Measurements from ENCODE around the gene ABHD2. TPM values are rescaled to one million over a fixed set of nuclear protein-coding genes. Genes with fewer than 3 reads are reported as not detected.
A peak's percentile ranks its signal among the peaks of the same experiment; 100 is the strongest.

Gene ABHD2
- polyA plus RNA-seq, 2 donors: 3.8 to 6.0 TPM

- peaks cover 0 to 3% of the 10 kb centered on the region in 2 donors for H3K4me1 ChIP-seq (ENCODE audit: control insufficient read depth in 2 of 2, insufficient read depth in 2 of 2, low read length in 1 of 2)
- no peak overlapping the region for H3K4me3 ChIP-seq (ENCODE audit: low read depth in 1 of 2, low read length in 2 of 2)
- no peaks in the 10 kb centered on the region for H3K27me3 ChIP-seq (ENCODE audit: control insufficient read depth in 1 of 2, insufficient read depth in 2 of 2, low read length in 2 of 2)
- peaks cover 13 to 35% of the 10 kb centered on the region in 2 donors for H3K36me3 ChIP-seq (ENCODE audit: control insufficient read depth in 2 of 2, insufficient read depth in 2 of 2, low read length in 1 of 2)
- H3K27ac ChIP-seq (ENCODE audit: low read depth in 2 of 2, low read length in 1 of 2): no peak overlapping the region
- no peaks in the 10 kb centered on the region for H3K9me3 ChIP-seq (ENCODE audit: control insufficient read depth in 2 of 2, insufficient read depth in 1 of 2, low read depth in 1 of 2, low read length in 1 of 2)
- WGBS, 2 donors: 62 to 67% methylated on average over 2 of the region's 2 CpGs
Observed at GRCh38 chr15:89192136-89192535, 103.9 kb downstream of the ABHD2 start.

GRCh38 chr15:89192766-89193165 is 104.5 kb downstream of the ABHD2 start:
- Histone ChIP-seq H3K4me3 (ENCODE audit: low read depth in 1 of 2, low read length in 2 of 2) (no peak overlapping the region), H3K4me1 (ENCODE audit: control insufficient read depth in 2 of 2, insufficient read depth in 2 of 2, low read length in 1 of 2) (peaks cover 3 to 4% of the 10 kb centered on the region in 2 donors), H3K9me3 (ENCODE audit: control insufficient read depth in 2 of 2, insufficient read depth in 1 of 2, low read depth in 1 of 2, low read length in 1 of 2) (no peaks in the 10 kb centered on the region), H3K27ac (ENCODE audit: low read depth in 2 of 2, low read length in 1 of 2) (no peak overlapping the region), H3K27me3 (ENCODE audit: control insufficient read depth in 1 of 2, insufficient read depth in 2 of 2, low read length in 2 of 2) (no peaks in the 10 kb centered on the region), H3K36me3 (ENCODE audit: control insufficient read depth in 2 of 2, insufficient read depth in 2 of 2, low read length in 1 of 2) (peaks cover 13 to 35% of the 10 kb centered on the region in 2 donors)
- WGBS, 2 donors: 85 to 89% methylated on average over 3 of the region's 3 CpGs

GRCh38 chr15:89194608-89195007 is 106.4 kb downstream of the ABHD2 start:
- Histone ChIP-seq H3K4me3 (ENCODE audit: low read depth in 1 of 2, low read length in 2 of 2) (no peak overlapping the region), H3K27me3 (ENCODE audit: control insufficient read depth in 1 of 2, insufficient read depth in 2 of 2, low read length in 2 of 2) (no peaks in the 10 kb centered on the region), H3K4me1 (ENCODE audit: control insufficient read depth in 2 of 2, insufficient read depth in 2 of 2, low read length in 1 of 2) (peaks cover 3 to 4% of the 10 kb centered on the region in 2 donors), H3K9me3 (ENCODE audit: control insufficient read depth in 2 of 2, insufficient read depth in 1 of 2, low read depth in 1 of 2, low read length in 1 of 2) (no peaks in the 10 kb centered on the region), H3K27ac (ENCODE audit: low read depth in 2 of 2, low read length in 1 of 2) (no peak overlapping the region), H3K36me3 (ENCODE audit: control insufficient read depth in 2 of 2, insufficient read depth in 2 of 2, low read length in 1 of 2) (peaks cover 6 to 32% of the 10 kb centered on the region in 2 donors)
- WGBS, 2 donors: 89 to 93% methylated on average over 4 of the region's 4 CpGs

GRCh38 chr15:89195836-89196235 is 107.6 kb downstream of the ABHD2 start:
- no peaks in the 10 kb centered on the region for H3K27me3 ChIP-seq (ENCODE audit: control insufficient read depth in 1 of 2, insufficient read depth in 2 of 2, low read length in 2 of 2)
- peaks cover 3 to 4% of the 10 kb centered on the region in 2 donors for H3K4me1 ChIP-seq (ENCODE audit: control insufficient read depth in 2 of 2, insufficient read depth in 2 of 2, low read length in 1 of 2)
- H3K36me3 ChIP-seq (ENCODE audit: control insufficient read depth in 2 of 2, insufficient read depth in 2 of 2, low read length in 1 of 2): peaks cover 6 to 26% of the 10 kb centered on the region in 2 donors
- no peaks in the 10 kb centered on the region for H3K9me3 ChIP-seq (ENCODE audit: control insufficient read depth in 2 of 2, insufficient read depth in 1 of 2, low read depth in 1 of 2, low read length in 1 of 2)
- H3K4me3 ChIP-seq (ENCODE audit: low read depth in 1 of 2, low read length in 2 of 2): no peak overlapping the region
- 75 to 76% methylated on average over 8 of the region's 8 CpGs for WGBS, 2 donors
- no peak overlapping the region for H3K27ac ChIP-seq (ENCODE audit: low read depth in 2 of 2, low read length in 1 of 2)

- Histone ChIP-seq H3K9me3 (ENCODE audit: control insufficient read depth in 2 of 2, insufficient read depth in 1 of 2, low read depth in 1 of 2, low read length in 1 of 2) (no peaks in the 10 kb centered on the region), H3K27ac (ENCODE audit: low read depth in 2 of 2, low read length in 1 of 2) (no peak overlapping the region), H3K4me3 (ENCODE audit: low read depth in 1 of 2, low read length in 2 of 2) (no peak overlapping the region), H3K4me1 (ENCODE audit: control insufficient read depth in 2 of 2, insufficient read depth in 2 of 2, low read length in 1 of 2) (peaks cover 3 to 4% of the 10 kb centered on the region in 2 donors), H3K36me3 (ENCODE audit: control insufficient read depth in 2 of 2, insufficient read depth in 2 of 2, low read length in 1 of 2) (peaks cover 3 to 22% of the 10 kb centered on the region in 2 donors), H3K27me3 (ENCODE audit: control insufficient read depth in 1 of 2, insufficient read depth in 2 of 2, low read length in 2 of 2) (no peaks in the 10 kb centered on the region)
- 81 to 82% methylated on average over 6 of the region's 6 CpGs for WGBS, 2 donors
Observed at GRCh38 chr15:89196241-89196640, 108.0 kb downstream of the ABHD2 start.

GRCh38 chr15:89196994-89197393 is 108.7 kb downstream of the ABHD2 start:
- Histone ChIP-seq H3K27ac (ENCODE audit: low read depth in 2 of 2, low read length in 1 of 2) (peak overlapping the region in 1 of 2 donors; percentile 54), H3K4me3 (ENCODE audit: low read depth in 1 of 2, low read length in 2 of 2) (no peak overlapping the region), H3K9me3 (ENCODE audit: control insufficient read depth in 2 of 2, insufficient read depth in 1 of 2, low read depth in 1 of 2, low read length in 1 of 2) (no peaks in the 10 kb centered on the region), H3K4me1 (ENCODE audit: control insufficient read depth in 2 of 2, insufficient read depth in 2 of 2, low read length in 1 of 2) (peaks cover 3 to 4% of the 10 kb centered on the region in 2 donors), H3K27me3 (ENCODE audit: control insufficient read depth in 1 of 2, insufficient read depth in 2 of 2, low read length in 2 of 2) (no peaks in the 10 kb centered on the region), H3K36me3 (ENCODE audit: control insufficient read depth in 2 of 2, insufficient read depth in 2 of 2, low read length in 1 of 2) (peaks cover 3 to 21% of the 10 kb centered on the region in 2 donors)
- 16 to 35% methylated on average over 7 of the region's 7 CpGs for WGBS, 2 donors

GRCh38 chr15:89197503-89197971 is 109.3 kb downstream of the ABHD2 start:
- Histone ChIP-seq H3K27ac (ENCODE audit: low read depth in 2 of 2, low read length in 1 of 2) (peak overlapping the region; percentile 67 to 69), H3K36me3 (ENCODE audit: control insufficient read depth in 2 of 2, insufficient read depth in 2 of 2, low read length in 1 of 2) (peaks cover 3 to 18% of the 10 kb centered on the region in 2 donors), H3K9me3 (ENCODE audit: control insufficient read depth in 2 of 2, insufficient read depth in 1 of 2, low read depth in 1 of 2, low read length in 1 of 2) (no peaks in the 10 kb centered on the region), H3K4me1 (ENCODE audit: control insufficient read depth in 2 of 2, insufficient read depth in 2 of 2, low read length in 1 of 2) (peaks cover 3 to 4% of the 10 kb centered on the region in 2 donors), H3K27me3 (ENCODE audit: control insufficient read depth in 1 of 2, insufficient read depth in 2 of 2, low read length in 2 of 2) (no peaks in the 10 kb centered on the region), H3K4me3 (ENCODE audit: low read depth in 1 of 2, low read length in 2 of 2) (no peak overlapping the region)
- 28 to 37% methylated on average over 4 of the region's 4 CpGs for WGBS, 2 donors

- 73 to 78% methylated on average over 2 of the region's 2 CpGs for WGBS, 2 donors
- no peak overlapping the region for H3K27ac ChIP-seq (ENCODE audit: low read depth in 2 of 2, low read length in 1 of 2)
- no peaks in the 10 kb centered on the region for H3K27me3 ChIP-seq (ENCODE audit: control insufficient read depth in 1 of 2, insufficient read depth in 2 of 2, low read length in 2 of 2)
- H3K9me3 ChIP-seq (ENCODE audit: control insufficient read depth in 2 of 2, insufficient read depth in 1 of 2, low read depth in 1 of 2, low read length in 1 of 2): no peaks in the 10 kb centered on the region
- H3K36me3 ChIP-seq (ENCODE audit: control insufficient read depth in 2 of 2, insufficient read depth in 2 of 2, low read length in 1 of 2): peaks cover 3 to 12% of the 10 kb centered on the region in 2 donors
- H3K4me1 ChIP-seq (ENCODE audit: control insufficient read depth in 2 of 2, insufficient read depth in 2 of 2, low read length in 1 of 2): peaks cover 3 to 4% of the 10 kb centered on the region in 2 donors
- no peak overlapping the region for H3K4me3 ChIP-seq (ENCODE audit: low read depth in 1 of 2, low read length in 2 of 2)
Observed at GRCh38 chr15:89198196-89198595, 109.9 kb downstream of the ABHD2 start.

GRCh38 chr15:89198934-89199333 is 110.7 kb downstream of the ABHD2 start:
- H3K27ac ChIP-seq (ENCODE audit: low read depth in 2 of 2, low read length in 1 of 2): no peak overlapping the region
- peaks cover 3 to 4% of the 10 kb centered on the region in 2 donors for H3K4me1 ChIP-seq (ENCODE audit: control insufficient read depth in 2 of 2, insufficient read depth in 2 of 2, low read length in 1 of 2)
- no peak overlapping the region for H3K4me3 ChIP-seq (ENCODE audit: low read depth in 1 of 2, low read length in 2 of 2)
- H3K9me3 ChIP-seq (ENCODE audit: control insufficient read depth in 2 of 2, insufficient read depth in 1 of 2, low read depth in 1 of 2, low read length in 1 of 2): no peaks in the 10 kb centered on the region
- peaks cover 3 to 10% of the 10 kb centered on the region in 2 donors for H3K36me3 ChIP-seq (ENCODE audit: control insufficient read depth in 2 of 2, insufficient read depth in 2 of 2, low read length in 1 of 2)
- no peaks in the 10 kb centered on the region for H3K27me3 ChIP-seq (ENCODE audit: control insufficient read depth in 1 of 2, insufficient read depth in 2 of 2, low read length in 2 of 2)
- 75 to 90% methylated on average over 3 of the region's 3 CpGs for WGBS, 2 donors

GRCh38 chr15:89199746-89200145 is 111.5 kb downstream of the ABHD2 start:
- Histone ChIP-seq H3K27me3 (ENCODE audit: control insufficient read depth in 1 of 2, insufficient read depth in 2 of 2, low read length in 2 of 2) (no peaks in the 10 kb centered on the region), H3K36me3 (ENCODE audit: control insufficient read depth in 2 of 2, insufficient read depth in 2 of 2, low read length in 1 of 2) (peaks cover 3 to 10% of the 10 kb centered on the region in 2 donors), H3K4me1 (ENCODE audit: control insufficient read depth in 2 of 2, insufficient read depth in 2 of 2, low read length in 1 of 2) (peaks cover 3 to 4% of the 10 kb centered on the region in 2 donors), H3K4me3 (ENCODE audit: low read depth in 1 of 2, low read length in 2 of 2) (no peak overlapping the region), H3K27ac (ENCODE audit: low read depth in 2 of 2, low read length in 1 of 2) (no peak overlapping the region), H3K9me3 (ENCODE audit: control insufficient read depth in 2 of 2, insufficient read depth in 1 of 2, low read depth in 1 of 2, low read length in 1 of 2) (no peaks in the 10 kb centered on the region)
- 64 to 66% methylated on average over 6 of the region's 6 CpGs for WGBS, 2 donors
